Measurements from ENCODE around the gene AJM1.

Gene AJM1

DNA sequence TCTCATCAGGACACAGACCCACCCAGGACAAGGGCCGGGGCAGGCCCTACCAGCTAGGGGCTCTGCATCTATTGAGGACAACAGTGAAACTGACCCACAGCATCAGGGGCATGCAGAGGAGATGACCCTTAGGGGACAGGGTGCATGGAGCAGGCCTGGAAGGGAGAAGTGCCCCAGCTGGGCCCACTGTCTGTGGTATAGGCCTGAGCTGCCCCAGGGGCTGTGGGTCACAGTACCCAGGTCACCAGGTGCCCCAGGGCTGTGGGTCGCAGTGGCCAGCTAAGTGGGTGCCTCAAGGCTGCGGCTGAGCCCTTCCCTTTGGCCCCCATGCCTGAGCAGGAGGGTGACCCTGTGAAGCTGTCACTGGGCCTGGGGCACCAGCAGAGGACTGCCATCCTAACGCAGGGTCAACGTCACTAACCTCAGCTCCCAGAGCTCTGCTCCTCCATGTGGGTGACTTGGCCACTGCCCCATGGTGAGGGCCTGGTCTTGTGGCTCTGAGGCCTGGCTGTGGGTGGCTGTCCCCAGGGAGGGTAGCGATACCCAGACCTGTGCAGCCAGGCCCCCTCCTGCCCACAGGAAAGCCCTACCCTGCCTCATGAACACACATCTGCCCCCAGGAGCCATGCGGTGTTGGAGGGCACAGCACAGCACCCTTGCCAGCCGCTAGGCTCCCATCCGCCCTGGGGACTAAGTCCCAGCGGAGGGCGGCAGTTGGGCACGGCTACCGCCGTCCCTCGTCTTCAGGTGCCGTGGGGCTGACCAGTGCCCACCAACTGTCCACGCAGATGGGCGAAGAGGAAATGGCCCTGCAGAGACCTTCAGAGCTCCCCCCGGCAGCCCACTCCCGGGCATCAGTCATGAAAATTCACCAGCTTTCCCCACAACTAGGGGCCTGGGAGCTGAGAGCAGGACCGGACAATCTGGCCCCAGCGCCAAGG is 18.9 kb downstream of the AJM1 start:
- H3K36me3 ChIP-seq (ENCODE audit: insufficient read depth): no peaks in the 10 kb centered on the region; the same call in 1 of the 2 replicates
- H3K79me2 ChIP-seq (ENCODE audit: insufficient read depth, low read depth): peaks cover 21% of the 10 kb centered on the region
- H3K9ac ChIP-seq: no peak overlapping the region
- no peak overlapping the region for H3K4me3 ChIP-seq (IDR thresholded peaks at IDR 0.05; ENCODE audit: insufficient read depth, low read depth, low read length)
- H3K27ac ChIP-seq: no peak overlapping the region
- no peak overlapping the region for H2AFZ ChIP-seq (ENCODE audit: low read depth)
- no peak overlapping the region for H3K4me2 ChIP-seq
- no peak for TF ChIP-seq CTCF (conservative IDR thresholded peaks at IDR 0.05; ENCODE audit: low read depth, low read length)
- no peaks in the 10 kb centered on the region for H3K27me3 ChIP-seq (ENCODE audit: insufficient read depth, low read depth)
- peaks cover 13% of the 10 kb centered on the region for H3K4me1 ChIP-seq (ENCODE audit: low read depth, poor library complexity, severe bottlenecking)
- no peaks in the 10 kb centered on the region for H4K20me1 ChIP-seq (ENCODE audit: insufficient read depth)

- H3K4me3 ChIP-seq (IDR thresholded peaks at IDR 0.05; ENCODE audit: insufficient read depth, low read depth, low read length): no peak overlapping the region
- peaks cover 13% of the 10 kb centered on the region for H3K4me1 ChIP-seq (ENCODE audit: low read depth, poor library complexity, severe bottlenecking)
- no peak overlapping the region for H3K4me2 ChIP-seq
- no peak overlapping the region for H3K27ac ChIP-seq
- H3K79me2 ChIP-seq (ENCODE audit: insufficient read depth, low read depth): peaks cover 21% of the 10 kb centered on the region
- no peak for TF ChIP-seq CTCF (conservative IDR thresholded peaks at IDR 0.05; ENCODE audit: low read depth, low read length)
- H2AFZ ChIP-seq (ENCODE audit: low read depth): no peak overlapping the region
- no peaks in the 10 kb centered on the region for H4K20me1 ChIP-seq (ENCODE audit: insufficient read depth)
- H3K9ac ChIP-seq: no peak overlapping the region
- H3K27me3 ChIP-seq (ENCODE audit: insufficient read depth, low read depth): no peaks in the 10 kb centered on the region
- no peaks in the 10 kb centered on the region; the same call in 1 of the 2 replicates for H3K36me3 ChIP-seq (ENCODE audit: insufficient read depth)
Observed at GRCh38 chr9:136861874-136862457, 19.7 kb downstream of the AJM1 start.

- peaks cover 13% of the 10 kb centered on the region for H3K4me1 ChIP-seq (ENCODE audit: low read depth, poor library complexity, severe bottlenecking)
- TF ChIP-seq CTCF (conservative IDR thresholded peaks at IDR 0.05; ENCODE audit: low read depth, low read length): no peak
- no peaks in the 10 kb centered on the region for H3K27me3 ChIP-seq (ENCODE audit: insufficient read depth, low read depth)
- no peak overlapping the region for H3K9ac ChIP-seq
- H3K79me2 ChIP-seq (ENCODE audit: insufficient read depth, low read depth): peaks cover 21% of the 10 kb centered on the region
- H3K27ac ChIP-seq: no peak overlapping the region
- H3K4me3 ChIP-seq (IDR thresholded peaks at IDR 0.05; ENCODE audit: insufficient read depth, low read depth, low read length): no peak overlapping the region
- H2AFZ ChIP-seq (ENCODE audit: low read depth): no peak overlapping the region
- no peak overlapping the region for H3K4me2 ChIP-seq
- no peaks in the 10 kb centered on the region for H4K20me1 ChIP-seq (ENCODE audit: insufficient read depth)
- H3K36me3 ChIP-seq (ENCODE audit: insufficient read depth): no peaks in the 10 kb centered on the region; the same call in 1 of the 2 replicates
Observed at GRCh38 chr9:136862849-136863622, 20.8 kb downstream of the AJM1 start.

GRCh38 chr9:136863623-136864273 is 21.5 kb downstream of the AJM1 start:
- H3K79me2 ChIP-seq (ENCODE audit: insufficient read depth, low read depth): peaks cover 21% of the 10 kb centered on the region
- H3K27me3 ChIP-seq (ENCODE audit: insufficient read depth, low read depth): no peaks in the 10 kb centered on the region
- H3K4me3 ChIP-seq (IDR thresholded peaks at IDR 0.05; ENCODE audit: insufficient read depth, low read depth, low read length): no peak overlapping the region
- H2AFZ ChIP-seq (ENCODE audit: low read depth): no peak overlapping the region
- no peak for TF ChIP-seq CTCF (conservative IDR thresholded peaks at IDR 0.05; ENCODE audit: low read depth, low read length)
- no peak overlapping the region for H3K27ac ChIP-seq
- peaks cover 13% of the 10 kb centered on the region for H3K4me1 ChIP-seq (ENCODE audit: low read depth, poor library complexity, severe bottlenecking)
- no peaks in the 10 kb centered on the region for H4K20me1 ChIP-seq (ENCODE audit: insufficient read depth)
- H3K9ac ChIP-seq: no peak overlapping the region
- H3K4me2 ChIP-seq: no peak overlapping the region
- H3K36me3 ChIP-seq (ENCODE audit: insufficient read depth): no peaks in the 10 kb centered on the region; the same call in 1 of the 2 replicates

Measured in KMS-11 (cell line).